HG02588 (cell line): Measurements from ENCODE around the gene AREG.

Experiments used
- ATAC-seq: cut with Tn5 transposase; IDR thresholded peaks from one replicate; pipeline ENCODE4 v1.9.1; 2021; ENCODE audit warnings: mild to moderate bottlenecking, moderate library complexity; ENCODE audit not compliant: unreplicated experiment

AREG gene

DNA sequence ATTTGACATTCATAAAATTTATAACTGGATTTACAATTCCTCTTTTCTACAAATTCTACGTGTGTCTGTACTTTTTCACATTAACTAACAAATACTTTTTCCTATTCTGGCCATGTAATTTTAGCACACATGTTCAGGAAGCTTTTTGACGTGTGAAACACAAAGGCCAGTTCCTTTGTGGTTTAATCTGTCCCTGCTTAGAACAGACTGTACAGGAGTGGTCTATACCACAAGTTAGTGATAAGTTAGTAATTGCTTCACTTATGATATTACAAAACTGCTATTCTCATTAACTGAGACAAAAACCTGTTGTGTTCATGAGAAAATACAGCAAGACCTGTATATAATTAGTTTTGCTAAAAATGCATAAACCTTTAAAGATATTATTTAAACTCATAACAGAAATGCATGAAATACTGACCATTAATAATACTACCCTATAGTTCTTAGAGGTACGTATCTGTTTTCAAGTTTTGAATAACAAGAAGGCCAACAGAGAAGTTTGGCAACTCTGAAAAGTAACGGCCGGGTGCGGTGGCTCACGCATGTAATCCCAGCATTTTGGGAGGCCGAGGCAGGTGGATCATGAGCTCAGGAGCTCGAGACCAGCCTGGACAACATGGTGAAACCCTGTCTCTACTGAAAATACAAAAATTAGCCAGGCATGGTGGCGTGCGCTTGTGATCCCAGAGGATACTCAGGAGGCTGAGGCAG, 13.7 kb upstream of the AREG start:
- peak; percentile 65 for ATAC-seq

DNA sequence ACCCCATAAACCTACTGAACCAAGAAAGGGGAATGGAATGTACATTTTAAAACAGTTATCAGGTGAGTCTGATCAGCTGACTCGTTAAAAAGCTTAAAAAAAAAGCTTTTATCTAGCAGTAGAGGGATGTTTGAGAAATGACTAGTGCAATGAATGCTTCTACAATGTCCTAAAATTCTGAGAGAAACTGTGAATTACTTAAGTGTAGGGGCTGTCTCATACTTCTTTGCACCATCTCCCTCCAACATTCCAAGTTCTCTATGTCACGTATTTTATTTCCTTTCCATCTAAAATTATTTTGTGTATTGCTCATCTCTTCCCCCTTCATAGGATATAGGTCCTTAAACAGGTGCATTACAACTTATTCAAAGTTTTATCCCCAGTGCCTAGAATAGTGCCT, 11.9 kb upstream of the AREG start:
- ATAC-seq: no peak

DNA sequence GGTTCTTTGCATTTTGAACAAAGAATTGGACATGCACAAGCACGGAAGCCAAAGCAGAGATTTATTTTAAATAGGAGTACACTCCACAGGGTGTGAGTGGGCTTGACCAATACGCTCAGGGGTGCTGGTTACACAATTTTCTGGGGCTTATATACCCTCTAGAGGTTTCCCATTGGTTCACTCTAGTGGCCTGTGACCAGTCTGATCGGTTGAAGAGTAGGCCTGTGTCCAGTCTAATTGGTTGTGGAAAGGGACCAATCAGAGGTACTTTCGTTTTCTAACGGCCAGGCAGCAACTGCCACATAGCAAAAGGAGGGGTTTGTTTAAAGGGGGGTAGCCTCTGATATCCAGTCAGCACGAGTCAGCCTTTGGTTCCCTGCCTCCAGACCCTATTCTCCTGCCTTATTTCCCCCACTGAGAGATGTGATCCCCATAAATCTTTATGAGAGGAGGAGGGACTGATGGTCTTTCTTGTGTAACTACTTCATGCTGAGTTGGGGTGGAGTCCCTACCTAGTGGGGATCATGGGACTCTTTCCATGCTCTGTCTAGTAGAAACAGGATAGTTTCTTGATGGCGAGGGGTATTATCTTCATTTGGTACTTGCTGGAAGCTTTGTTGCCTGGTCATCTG, 11.3 kb upstream of the AREG start:
- no peak for ATAC-seq

DNA sequence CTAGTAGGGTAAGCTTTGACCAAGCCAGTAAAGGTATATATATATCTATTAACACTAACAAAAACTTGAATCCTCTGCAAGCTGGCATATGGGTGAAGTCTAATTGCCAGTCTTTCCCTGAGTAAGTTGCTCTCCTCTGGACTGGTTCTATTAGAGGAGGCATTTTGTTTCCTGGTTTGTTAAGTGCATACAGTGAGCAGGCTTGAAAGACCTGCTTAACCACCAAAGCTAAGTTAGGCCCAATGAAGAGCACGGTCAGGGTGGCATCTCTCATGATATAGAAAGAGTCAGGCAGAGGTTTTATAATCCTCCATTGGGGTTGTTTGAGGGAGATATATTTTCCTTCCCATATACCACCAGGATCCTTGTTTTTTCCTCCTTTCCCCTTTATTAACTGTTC, 9.6 kb upstream of the AREG start:
- ATAC-seq: no peak

DNA sequence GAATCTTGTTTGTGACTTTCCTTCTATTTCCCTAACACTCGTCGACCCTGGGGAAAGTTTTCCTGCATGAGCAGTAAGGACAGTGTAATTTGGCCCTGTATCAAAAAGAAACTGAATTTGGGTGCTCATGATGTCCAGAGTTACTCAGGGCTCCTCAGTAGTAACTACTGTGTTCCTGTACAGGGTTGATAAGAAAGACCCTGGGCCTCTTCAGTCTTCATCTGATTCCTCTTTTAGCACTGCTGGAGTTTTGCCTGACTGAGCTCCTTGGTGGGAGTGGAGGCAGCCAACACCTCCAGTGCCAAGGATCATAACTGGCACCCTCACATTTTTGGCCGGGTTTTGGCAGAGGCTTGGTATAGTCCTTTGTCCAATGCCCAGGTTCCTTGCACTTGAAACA, 7.1 kb upstream of the AREG start:
- no peak for ATAC-seq

DNA sequence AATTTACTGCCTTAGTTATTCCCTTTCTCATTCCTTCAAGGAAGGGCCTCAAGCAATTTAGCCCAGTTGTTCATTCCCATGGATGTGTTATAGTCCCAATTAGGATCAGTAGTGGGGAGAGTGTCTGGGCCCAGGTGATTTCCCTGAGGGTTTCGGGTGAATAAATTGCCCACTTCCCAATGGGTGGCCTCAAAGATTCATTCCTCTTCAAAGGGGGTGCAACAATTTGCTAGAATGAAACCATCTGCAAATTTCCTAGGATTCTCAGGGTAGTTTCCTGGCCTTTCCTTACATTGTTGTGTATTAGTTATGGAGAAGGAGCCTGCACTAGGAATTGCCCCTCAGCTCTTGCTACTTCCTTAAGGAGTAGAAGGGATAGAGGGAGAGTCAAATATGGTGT, 6.3 kb upstream of the AREG start:
- no peak for ATAC-seq

DNA sequence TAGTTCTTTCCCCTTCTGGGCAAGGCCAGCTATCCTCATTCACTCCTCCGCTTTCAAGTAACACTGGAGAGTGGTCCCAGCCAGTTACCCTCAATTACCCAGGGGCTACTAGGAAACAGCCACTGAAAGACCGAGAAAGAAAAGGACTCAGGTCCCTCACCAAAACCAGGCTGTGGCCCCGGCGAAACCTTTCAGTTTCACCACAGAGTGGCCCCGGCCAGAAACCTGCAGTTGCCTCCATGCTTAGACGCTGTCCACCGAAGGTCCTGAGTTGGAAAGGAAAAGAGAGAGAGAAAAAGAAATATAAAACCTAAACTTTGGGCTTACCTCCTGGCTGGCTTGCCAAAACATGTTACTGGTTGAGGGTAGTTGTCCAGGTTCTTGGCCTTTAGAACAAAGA, 5.0 kb upstream of the AREG start:
- ATAC-seq: no peak

DNA sequence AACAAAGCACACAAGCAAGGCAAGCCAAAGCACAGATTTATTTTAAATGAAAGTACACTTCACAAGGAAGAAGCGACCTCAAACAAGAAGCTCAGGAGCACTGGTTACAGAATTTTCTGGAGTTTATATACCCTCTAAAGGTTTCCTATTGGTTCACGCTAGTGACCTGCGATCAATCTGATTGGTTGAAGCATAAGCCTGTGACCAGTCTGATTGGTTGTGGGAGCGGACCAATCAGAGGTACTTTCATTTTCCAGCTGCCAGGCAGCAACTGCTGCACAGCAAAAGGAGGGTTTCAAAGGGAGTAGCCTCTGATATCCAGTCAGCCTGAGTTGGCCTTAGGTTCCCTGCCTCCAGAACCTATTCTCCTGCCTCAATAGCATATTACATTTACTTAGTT, 4.6 kb upstream of the AREG start:
- no peak for ATAC-seq

DNA sequence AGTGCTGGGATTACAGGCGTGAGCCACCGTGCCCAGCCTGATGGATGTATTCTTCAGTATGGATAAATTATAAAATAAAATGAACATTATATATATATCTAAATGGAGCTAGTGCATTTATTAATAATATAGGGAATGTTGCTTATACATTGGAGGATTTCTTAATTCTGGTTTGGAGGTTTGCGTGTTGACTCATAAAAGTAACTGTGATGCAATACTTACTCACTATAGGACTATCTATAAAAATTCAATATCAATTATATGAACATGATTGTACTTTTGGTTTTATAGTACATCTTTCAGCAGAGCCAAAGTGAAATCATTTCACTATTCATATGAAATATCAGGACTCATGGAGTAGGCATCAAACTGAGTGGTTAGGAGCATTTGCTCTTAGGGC, 3.2 kb upstream of the AREG start:
- ATAC-seq: no peak

DNA sequence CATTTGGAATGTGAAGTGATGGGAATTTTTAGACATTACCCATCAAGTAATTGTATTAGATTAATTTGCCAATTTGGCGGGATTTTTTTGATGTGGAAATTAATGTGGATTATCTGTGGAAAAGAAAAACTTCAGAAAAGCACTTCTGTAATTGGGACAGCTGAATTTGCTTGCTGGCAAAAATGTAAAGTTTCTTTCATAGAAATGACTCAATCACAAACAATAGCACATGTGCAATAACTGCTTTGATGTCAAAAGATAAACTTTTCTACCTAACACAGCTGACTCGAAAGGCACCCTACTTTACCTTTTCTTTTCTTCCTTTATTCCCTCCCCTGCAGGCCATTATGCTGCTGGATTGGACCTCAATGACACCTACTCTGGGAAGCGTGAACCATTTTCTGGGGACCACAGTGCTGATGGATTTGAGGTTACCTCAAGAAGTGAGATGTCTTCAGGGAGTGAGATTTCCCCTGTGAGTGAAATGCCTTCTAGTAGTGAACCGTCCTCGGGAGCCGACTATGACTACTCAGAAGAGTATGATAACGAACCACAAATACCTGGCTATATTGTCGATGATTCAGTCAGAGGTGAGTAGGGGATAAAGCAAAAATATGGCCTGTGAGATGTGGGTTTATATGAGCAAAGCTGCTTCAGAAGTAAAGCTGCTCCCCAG, 1.4 kb downstream of the AREG start:
- ATAC-seq: no peak

DNA sequence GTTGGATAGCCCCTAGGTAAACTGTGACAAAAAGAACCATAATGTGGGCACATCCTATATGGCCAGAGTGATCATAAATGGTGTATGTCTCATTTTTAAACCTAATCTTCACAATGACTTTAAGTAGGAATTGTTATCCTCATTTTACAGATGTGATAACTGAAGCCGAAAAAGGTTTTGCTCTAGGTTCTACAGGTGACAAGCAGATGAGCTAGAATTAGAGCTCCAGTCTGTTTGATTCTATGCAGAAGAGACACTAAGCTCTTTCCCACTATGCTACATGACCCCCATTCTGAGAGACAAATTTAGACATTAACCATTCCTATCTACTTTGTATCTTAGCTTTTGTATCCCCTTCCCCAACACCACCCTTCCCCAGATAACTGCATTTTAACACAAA, 2.0 kb downstream of the AREG start:
- ATAC-seq: no peak

DNA sequence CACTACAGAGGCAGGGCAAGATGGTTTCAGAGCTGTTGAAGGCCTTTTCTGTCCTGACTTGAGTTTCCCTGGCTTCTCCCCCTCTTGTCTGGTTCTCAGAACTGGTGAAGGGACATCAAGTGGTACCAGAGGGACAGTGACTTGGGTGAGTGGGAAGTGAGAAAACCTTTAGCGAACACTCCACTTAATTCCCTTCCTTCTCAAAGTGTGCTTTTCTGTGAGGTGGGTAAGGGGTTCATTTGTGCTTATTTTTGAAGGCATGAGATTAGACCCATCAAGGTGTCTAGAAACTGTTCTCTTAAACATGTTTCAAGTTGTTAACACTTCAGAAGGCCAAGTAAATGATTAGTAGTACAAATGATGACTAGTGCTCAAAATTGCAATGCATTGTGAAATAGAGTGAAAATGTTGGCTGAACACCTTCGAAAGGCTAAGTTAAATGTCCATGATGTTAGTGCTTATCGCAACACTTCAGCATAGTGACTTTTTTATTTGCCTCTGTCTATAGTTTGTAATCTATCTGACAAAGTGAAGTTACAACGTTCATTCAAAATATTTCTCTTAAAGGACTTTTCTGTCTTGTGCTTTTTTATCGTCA, 2.8 kb downstream of the AREG start:
- ATAC-seq: no peak

DNA sequence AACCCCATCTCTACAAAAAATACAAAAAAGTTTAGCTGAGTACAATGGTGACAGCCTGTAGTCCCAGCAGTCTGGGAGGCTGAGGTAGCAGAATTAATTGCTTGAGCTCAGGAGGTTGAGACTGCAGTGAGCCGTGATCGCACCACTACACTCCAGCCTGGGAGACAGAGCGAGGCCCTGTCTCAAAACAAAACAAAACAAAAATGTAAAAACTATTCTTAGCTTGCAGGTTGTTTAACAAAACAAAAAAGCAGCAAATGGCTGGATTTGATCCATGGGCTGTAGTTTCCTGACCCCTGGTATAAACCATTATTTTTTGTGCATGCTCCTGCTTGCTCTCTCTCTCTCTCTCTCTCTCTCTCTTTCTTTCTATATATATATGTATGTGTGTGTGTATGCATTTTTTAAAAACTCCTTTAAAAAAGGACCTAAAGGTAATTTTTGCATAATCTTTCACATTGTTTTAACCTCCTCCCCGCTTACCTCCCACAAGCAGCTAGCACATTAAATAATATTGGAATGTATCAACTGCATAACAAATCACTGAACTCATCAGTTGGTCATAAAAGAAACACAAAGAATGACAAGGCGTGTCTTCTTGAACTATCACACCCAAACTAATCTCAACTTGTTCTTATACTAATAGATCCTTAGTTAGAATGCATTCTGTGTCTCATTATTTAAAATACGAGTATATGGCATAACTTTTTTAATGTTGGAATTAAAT, 4.8 kb downstream of the AREG start:
- no peak for ATAC-seq

DNA sequence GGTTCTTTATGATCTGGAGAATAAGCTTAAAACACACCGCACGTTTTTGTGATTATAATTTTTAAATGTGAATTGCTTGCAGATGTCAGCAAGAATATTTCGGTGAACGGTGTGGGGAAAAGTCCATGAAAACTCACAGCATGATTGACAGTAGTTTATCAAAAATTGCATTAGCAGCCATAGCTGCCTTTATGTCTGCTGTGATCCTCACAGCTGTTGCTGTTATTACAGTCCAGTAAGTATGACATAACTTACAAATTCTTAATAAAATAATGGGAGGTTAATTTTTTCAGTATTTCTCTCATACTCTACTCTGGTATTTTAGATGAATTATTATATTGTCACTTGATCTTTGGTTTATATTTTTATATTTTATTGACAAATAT, 5.4 kb downstream of the AREG start:
- ATAC-seq: no peak

DNA sequence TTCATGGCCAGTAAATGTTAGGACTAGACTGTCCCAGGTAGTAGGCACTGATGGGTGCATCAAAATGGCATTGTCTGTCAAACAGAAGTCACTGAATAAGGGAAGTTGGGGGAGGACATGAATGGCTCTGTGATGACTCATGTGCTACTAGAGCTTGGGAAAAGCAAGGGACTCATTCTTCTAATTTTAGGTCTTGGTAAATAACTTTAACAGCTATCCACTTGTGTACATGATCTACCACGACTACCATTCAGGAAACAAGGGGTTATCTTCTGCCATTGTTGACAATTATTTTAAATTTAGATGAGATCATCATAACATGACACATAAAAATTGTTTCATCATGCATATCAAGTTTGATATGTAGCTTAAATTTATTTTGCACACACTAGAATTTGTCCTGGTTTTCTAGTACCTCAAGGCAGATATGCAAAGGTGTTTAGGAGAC, 6.3 kb downstream of the AREG start:
- no peak for ATAC-seq

DNA sequence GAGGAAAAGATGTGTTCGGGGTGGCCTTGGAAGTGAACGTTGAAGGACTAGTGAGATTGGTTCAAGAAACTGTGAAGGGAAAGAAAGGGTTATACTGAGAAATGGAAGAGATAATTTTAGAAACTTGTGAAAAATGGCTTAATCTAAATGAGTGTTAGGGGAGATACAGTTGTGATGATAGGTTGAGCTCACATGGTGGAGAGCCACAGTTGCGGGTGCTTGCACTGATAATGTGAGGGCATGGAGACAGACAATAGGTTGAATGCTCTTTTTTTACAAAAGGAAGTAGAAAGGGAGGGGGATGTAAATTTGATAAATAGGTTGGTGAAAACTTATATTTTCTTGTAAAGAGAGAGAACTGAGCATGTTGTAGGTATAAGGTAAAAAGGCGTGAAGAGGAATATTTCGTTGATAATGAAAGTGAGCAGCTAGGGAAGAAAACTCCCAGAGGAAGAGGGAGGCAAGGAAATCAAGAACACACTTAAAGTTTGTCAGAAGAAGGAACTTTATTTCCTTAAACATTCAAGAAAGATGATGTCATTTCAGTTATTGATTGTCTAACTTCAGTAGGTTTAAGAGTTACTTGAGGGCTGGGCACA, 8.2 kb downstream of the AREG start:
- no peak for ATAC-seq

DNA sequence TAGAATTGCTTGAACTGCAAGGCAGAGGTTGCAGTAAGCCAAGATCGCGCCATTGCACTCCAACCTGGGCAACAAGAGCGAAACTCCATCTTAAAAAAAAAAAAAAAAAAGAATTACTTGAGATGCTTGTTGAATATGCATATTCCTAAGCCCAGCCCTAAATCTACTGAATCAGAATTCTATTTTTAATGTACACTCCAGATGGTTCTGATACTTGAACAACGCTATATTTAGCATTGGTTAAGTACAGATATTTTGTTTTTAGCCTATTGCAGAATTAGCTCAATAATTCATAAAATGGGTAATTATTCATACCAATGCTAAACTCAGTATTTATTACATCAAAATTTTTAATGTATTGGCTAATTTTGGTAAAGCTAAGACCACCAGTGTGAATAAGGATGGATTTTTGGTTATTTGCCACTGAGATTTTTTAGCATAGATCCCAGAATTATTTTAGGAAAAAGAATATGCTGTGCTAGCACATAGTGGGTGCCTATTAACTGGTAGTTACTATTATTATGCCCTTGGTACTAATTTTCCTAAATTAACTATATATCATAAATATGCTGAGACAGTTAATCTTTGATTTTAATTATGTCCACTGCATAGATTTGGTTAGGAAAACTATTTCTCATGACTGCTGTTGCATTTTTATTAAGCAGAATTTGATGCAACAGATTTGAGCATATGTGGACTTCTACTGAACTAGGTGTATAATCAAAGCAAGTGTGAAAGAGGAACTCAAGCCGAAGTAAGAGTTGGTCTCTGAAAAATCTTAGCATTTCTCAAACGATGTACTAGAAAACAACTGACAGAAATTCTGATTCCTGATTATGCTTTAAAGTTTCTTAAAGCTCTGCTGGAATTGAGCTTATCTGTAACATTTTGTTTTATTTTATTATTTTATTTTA, 9.2 kb downstream of the AREG start:
- no peak for ATAC-seq

DNA sequence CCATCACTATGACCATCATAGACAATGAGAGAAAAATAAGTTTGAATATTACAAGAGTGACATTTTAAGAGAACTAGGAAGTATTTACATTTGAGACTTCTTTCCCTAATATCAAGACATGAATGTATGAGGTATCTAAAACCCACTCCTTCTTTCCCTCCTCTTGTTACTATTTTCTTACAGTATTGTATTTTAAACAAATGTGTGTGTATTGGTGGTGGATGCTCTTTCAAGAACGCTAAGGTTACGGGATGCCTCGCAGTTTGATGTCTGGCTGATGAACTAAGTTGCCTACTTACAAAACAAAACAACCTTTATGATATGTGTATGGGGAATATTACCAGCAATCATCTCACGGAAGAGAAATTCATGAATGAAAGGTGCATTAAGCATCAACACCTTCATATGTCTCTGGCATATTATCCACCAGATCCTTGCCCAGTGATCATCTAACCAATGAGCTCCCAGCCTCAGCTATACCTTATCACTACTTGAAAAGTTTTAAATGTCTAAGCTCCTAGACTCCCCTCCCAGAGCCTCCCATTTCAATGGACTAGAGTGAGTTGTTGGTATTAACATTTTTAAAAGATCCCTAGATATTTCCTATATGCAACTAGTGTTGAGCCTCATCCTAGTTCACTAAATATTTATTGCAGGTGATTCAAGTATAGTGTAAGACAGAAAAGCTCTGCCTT, 10.6 kb downstream of the AREG start:
- ATAC-seq: no peak

DNA sequence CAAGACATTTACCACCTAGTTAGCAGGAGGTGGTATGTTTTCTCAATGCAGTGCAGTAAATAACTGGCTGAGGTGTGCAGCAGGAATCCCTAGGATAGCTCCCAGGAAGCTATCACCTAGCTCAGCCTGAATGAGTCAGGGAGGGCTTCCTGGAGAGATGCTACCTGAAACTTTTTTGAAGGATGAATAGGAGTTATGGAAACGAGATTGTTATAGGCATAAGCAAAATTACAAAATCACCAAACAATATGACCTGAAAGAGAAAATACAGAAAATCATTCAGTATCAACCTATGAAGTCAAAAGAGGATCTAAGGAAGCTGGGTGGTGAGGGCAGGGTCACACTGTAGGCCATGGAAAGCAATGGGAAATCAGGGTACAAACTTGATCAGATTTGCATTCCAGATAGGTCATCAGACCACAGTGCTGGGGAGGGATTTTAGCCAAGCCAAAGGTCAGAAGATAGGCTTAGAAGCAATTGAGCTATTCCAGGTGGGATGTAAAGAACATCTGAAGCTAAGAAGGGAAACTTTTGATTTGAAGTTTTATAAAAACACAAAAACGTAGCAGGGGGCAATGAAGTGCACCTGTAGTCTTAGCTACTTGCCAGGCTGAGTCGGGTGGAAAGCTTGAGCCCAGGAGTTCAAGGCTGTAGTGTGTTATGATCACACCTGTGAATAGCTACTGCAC, 11.3 kb downstream of the AREG start:
- ATAC-seq: no peak
